B cell (primary cell): Measurements from ENCODE around the gene BLID. TPM values are rescaled to one million over a fixed set of nuclear protein-coding genes. Genes with fewer than 3 reads are reported as not detected.

ENCODE experiments used
- ATAC-seq: fragments of 200-7000 bp; cut with Tn5 transposase; one replicate; pipeline ENCODE4 v1.10.0; 2021; ENCODE audit warnings: low read depth, mild to moderate bottlenecking, moderate number of reproducible peaks, moderate library complexity
- CTCF ChIA-PET: fragments of 350-600 bp; sonication (Branson Sonifier 250); formaldehyde crosslinking; loops from one replicate; lab custom pipeline; 2021; ENCODE audit warnings: antibody characterized with exemption, inconsistent platforms; lab: Charles Lee
- POLR2A ChIA-PET: fragments of 350-600 bp; sonication (Branson Sonifier 250); formaldehyde crosslinking; loops from one replicate; lab custom pipeline; 2021; ENCODE audit warnings: antibody characterized with exemption; lab: Charles Lee
- DNase-seq: peaks from one replicate; pipeline ENCODE4 v3.0.0; 2013
- H2AFZ ChIP-seq: 2 replicates; pipeline ENCODE4 v1.6.1; 2012; ENCODE audit warnings: mild to moderate bottlenecking, low read depth, low read length; ENCODE audit not compliant: insufficient read depth, poor library complexity, severe bottlenecking
- H3K27ac ChIP-seq, 2 donors: 1 replicate in 1 of 2; 2 replicates in 1 of 2; pipeline ENCODE4 v1.5.1; 2012 to 2013; ENCODE audit warnings: low read length in 2 of 2, mild to moderate bottlenecking in 2 of 2, moderate library complexity in 1 of 2
- H3K27me3 ChIP-seq, 4 experiments: fragments of 200-600 bp in 1 of 4; sonication (generic) in 1 of 4; replicated peaks in 1 of 4; 1 replicate in 2 of 4; 2 replicates in 2 of 4; pipeline versions ENCODE4 v1.6.1 to v1.7.0; 2013 to 2016; ENCODE audit warnings: low read length in 3 of 4, mild to moderate bottlenecking in 2 of 4, mixed read lengths in 1 of 4, moderate library complexity in 1 of 4; ENCODE audit not compliant: insufficient read depth in 4 of 4, control insufficient read depth in 3 of 4; ENCODE audit errors: control extremely low read depth in 1 of 4
- H3K36me3 ChIP-seq, 2 experiments: replicated peaks in 1 of 2; 1 replicate in 1 of 2; 2 replicates in 1 of 2; pipeline versions ENCODE4 v1.6.1 to v1.7.1; 2013; ENCODE audit warnings: low read length in 1 of 2; ENCODE audit not compliant: insufficient read depth in 2 of 2, control insufficient read depth in 1 of 2; ENCODE audit errors: control extremely low read depth in 1 of 2, extremely low read depth in 1 of 2
- H3K4me1 ChIP-seq, 2 donors: fragments of 200-600 bp in 1 of 2; sonication (generic) in 1 of 2; 1 replicate in 1 of 2; 2 replicates in 1 of 2; pipeline versions ENCODE4 v1.5.1 to v1.6.1; 2013 to 2017; ENCODE audit warnings: low read length in 2 of 2; ENCODE audit not compliant: control insufficient read depth in 2 of 2, insufficient read depth in 2 of 2
- H3K4me2 ChIP-seq: replicated peaks from 2 replicates; pipeline ENCODE3; 2012; ENCODE audit warnings: mild to moderate bottlenecking, low read depth, low read length; ENCODE audit not compliant: poor library complexity, severe bottlenecking
- H3K4me3 ChIP-seq, 5 experiments: fragments of 200-600 bp in 1 of 5; sonication (generic) in 1 of 5; 1 replicate in 3 of 5; 2 replicates in 2 of 5; pipeline versions ENCODE4 v1.5.1 to v1.7.0; 2011 to 2016; ENCODE audit warnings: low read length in 4 of 5, mild to moderate bottlenecking in 4 of 5, low read depth in 2 of 5, control low read depth in 1 of 5, moderate library complexity in 1 of 5; ENCODE audit not compliant: insufficient read depth in 1 of 5; ENCODE audit errors: control extremely low read depth in 1 of 5, extremely low read depth in 1 of 5
- H3K79me2 ChIP-seq: fragments of 200-600 bp; sonication (generic); one replicate; pipeline ENCODE4 v1.6.0; 2016; ENCODE audit warnings: low read length; ENCODE audit not compliant: control insufficient read depth, insufficient read depth
- H3K9ac ChIP-seq: fragments of 200-600 bp; sonication (generic); 2 replicates; pipeline ENCODE4 v1.6.1; 2017; ENCODE audit warnings: mild to moderate bottlenecking, low read length, moderate library complexity
- H3K9me3 ChIP-seq, 3 donors: one replicate each; pipeline versions ENCODE4 v1.6.1 to v1.7.1; 2013; ENCODE audit warnings: low read length in 2 of 3; ENCODE audit not compliant: control insufficient read depth in 2 of 3, insufficient read depth in 1 of 3; ENCODE audit errors: control extremely low read depth in 1 of 3
- H4K20me1 ChIP-seq: 2 replicates; pipeline ENCODE4 v1.6.0; 2012; ENCODE audit warnings: mild to moderate bottlenecking, low read length; ENCODE audit not compliant: insufficient read depth, control insufficient read depth, poor library complexity, severe bottlenecking
- H3K27ac Mint-ChIP-seq: one replicate; pipeline ENCODE4 v1.8.0; 2021; ENCODE audit warnings: mixed read lengths
- H3K27me3 Mint-ChIP-seq: one replicate; pipeline ENCODE4 v1.8.0; 2021; ENCODE audit warnings: mixed read lengths
- H3K4me1 Mint-ChIP-seq: one replicate; pipeline ENCODE4 v1.8.0; 2021; ENCODE audit warnings: mixed read lengths
- H3K4me3 Mint-ChIP-seq: one replicate; pipeline ENCODE4 v1.8.0; 2021; ENCODE audit warnings: mixed read lengths
- H3K9me3 Mint-ChIP-seq: one replicate; pipeline ENCODE4 v1.8.0; 2022; ENCODE audit warnings: mixed read lengths; ENCODE audit not compliant: insufficient read depth
- EZH2 ChIP-seq: IDR thresholded peaks from 2 replicates; pipeline ENCODE4 v1.6.1; 2012; ENCODE audit warnings: borderline replicate concordance, low read depth, mild to moderate bottlenecking, moderate library complexity, low read length; ENCODE audit not compliant: insufficient read depth, poor library complexity, severe bottlenecking
- WGBS: methylation state at CpG from one replicate; pipeline ENCODE4 v1.1.5; 2013; ENCODE audit warnings: missing lambda C conversion rate; ENCODE audit not compliant: insufficient coverage; 5-methylcytosine and 5-hydroxymethylcytosine counted together
- intact Hi-C: fragments of 100-400 bp; cut with micrococcal nuclease; formaldehyde crosslinking; loops from one replicate; pipeline ENCODE4 v1.10.0; 2022
- polyA plus RNA-seq: library from polyadenylated mRNA; depleted of rRNA; stranded (reverse); fragments of >200 nt; gene quantifications from 2 replicates; pipeline ENCODE4 v1.2.3, GENCODE V29; 2012
- total RNA-seq, 2 donors: library from RNA; stranded (reverse); fragments of 120-200 nt in 1 of 2; gene quantifications; 1 replicate in 1 of 2; 2 replicates in 1 of 2; pipeline versions ENCODE4 v1.2.3 to v1.2.4, GENCODE V29; 2013 to 2022
- TF ChIP-seq, protein P1 (sequence below): fragments of 200-600 bp; IDR thresholded peaks from one replicate; pipeline ENCODE4 v1.8.0; 2022; ENCODE audit warnings: antibody characterized with exemption, mild to moderate bottlenecking

The BLID gene
- total and polyA plus RNA-seq, 2 donors (not counting 1 experiment from before 2014, with no cell fraction given), result not detected

DNA sequence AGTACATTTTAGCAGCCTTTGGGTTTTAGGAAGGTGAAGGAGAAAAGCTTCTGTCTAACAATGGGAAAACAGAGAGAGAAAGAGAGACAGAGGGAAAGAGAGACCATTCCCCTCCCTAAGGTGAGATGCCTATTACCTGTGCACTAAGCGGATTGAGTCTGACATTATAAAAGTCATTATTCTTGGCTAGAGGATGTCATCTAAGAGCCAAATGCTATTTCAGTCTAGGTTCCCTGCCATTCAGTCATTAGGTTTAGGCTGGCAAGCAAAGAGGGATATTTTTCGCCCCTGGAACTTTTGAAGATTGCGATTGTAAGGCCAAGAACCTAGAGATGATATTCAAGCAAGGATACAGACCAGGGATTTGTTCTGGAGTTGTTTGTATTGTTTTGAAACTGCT is 7.2 kb downstream of the BLID start:
- Histone ChIP-seq H2AFZ (no peak overlapping the region), H3K27me3 (peaks cover 0 to 10% (median 0%) of the 10 kb centered on the region in 4 experiments), H3K36me3 (no peaks in the 10 kb centered on the region), H3K4me1 (no peaks in the 10 kb centered on the region), H3K79me2 (no peaks in the 10 kb centered on the region), H3K27ac (no peak overlapping the region), H3K9ac (no peak overlapping the region), H3K4me2 (no peak overlapping the region), H4K20me1 (no peaks in the 10 kb centered on the region), H3K4me3 (no peak overlapping the region), H3K9me3 (no peaks in the 10 kb centered on the region)
- H3K27ac Mint-ChIP-seq, result no peak overlapping the region
- no peak overlapping the region for H3K4me3 Mint-ChIP-seq
- ChIA-PET CTCF (no interaction called here), POLR2A (no interaction called here)
- no peak for ATAC-seq
- peaks cover 33% of the 10 kb centered on the region for H3K27me3 Mint-ChIP-seq
- DNase-seq, result no peak
- TF ChIP-seq, protein P1, sequence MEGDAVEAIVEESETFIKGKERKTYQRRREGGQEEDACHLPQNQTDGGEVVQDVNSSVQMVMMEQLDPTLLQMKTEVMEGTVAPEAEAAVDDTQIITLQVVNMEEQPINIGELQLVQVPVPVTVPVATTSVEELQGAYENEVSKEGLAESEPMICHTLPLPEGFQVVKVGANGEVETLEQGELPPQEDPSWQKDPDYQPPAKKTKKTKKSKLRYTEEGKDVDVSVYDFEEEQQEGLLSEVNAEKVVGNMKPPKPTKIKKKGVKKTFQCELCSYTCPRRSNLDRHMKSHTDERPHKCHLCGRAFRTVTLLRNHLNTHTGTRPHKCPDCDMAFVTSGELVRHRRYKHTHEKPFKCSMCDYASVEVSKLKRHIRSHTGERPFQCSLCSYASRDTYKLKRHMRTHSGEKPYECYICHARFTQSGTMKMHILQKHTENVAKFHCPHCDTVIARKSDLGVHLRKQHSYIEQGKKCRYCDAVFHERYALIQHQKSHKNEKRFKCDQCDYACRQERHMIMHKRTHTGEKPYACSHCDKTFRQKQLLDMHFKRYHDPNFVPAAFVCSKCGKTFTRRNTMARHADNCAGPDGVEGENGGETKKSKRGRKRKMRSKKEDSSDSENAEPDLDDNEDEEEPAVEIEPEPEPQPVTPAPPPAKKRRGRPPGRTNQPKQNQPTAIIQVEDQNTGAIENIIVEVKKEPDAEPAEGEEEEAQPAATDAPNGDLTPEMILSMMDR, result no peak
- no peak for TF ChIP-seq EZH2
- WGBS, result 100% methylated on average over 3 of the region's 3 CpGs
- H3K4me1 Mint-ChIP-seq, result no peaks in the 10 kb centered on the region
- intact Hi-C loops, result no loop called here
- H3K9me3 Mint-ChIP-seq, result peaks cover 2% of the 10 kb centered on the region

DNA sequence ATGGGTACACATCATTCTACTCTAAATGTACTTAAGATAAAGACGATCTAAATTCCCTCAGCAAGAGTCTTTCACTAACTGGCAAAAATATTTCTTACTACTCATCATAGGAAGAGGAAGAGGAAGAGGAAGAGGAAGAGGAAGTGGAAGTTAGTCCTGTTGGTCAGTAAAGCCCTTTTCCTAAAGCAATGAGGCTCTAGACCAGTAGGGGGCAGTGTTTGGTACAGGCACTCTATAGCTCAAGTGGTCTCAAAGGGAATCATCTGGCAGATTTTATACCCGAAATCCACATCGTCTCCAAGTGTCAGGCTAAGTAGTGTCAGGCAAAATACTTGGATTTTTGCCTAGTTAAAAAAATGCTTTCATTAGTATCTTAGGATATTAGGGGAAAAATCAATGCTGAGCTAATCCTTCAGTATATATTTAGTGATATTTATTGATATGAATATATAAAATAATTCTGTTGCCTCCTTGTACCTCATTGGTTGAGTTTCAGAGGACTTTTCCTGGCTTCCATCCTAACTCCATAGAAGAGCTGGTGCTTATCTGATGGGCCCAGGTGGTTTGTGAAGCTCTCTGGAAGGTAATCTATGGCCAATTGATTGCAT is 7.7 kb downstream of the BLID start:
- H4K20me1 ChIP-seq, result no peaks in the 10 kb centered on the region
- no peak overlapping the region for H3K27ac Mint-ChIP-seq
- no peaks in the 10 kb centered on the region for H3K79me2 ChIP-seq

More for the DNA sequence above, 7.7 kb downstream of the BLID start:
- H3K4me3 Mint-ChIP-seq, result no peak overlapping the region
- H3K4me1 Mint-ChIP-seq, result no peaks in the 10 kb centered on the region
- H3K4me2 ChIP-seq, result no peak overlapping the region
- H3K9ac ChIP-seq, result no peak overlapping the region
- H3K9me3 ChIP-seq, result no peaks in the 10 kb centered on the region
- ATAC-seq (no peak), DNase-seq (no peak)
- peaks cover 2% of the 10 kb centered on the region for H3K9me3 Mint-ChIP-seq
- no peak overlapping the region for H3K27ac ChIP-seq
- CTCF ChIA-PET, result no interaction called here
- H3K36me3 ChIP-seq, result no peaks in the 10 kb centered on the region
- no peak overlapping the region for H3K4me3 ChIP-seq
- intact Hi-C loops, result no loop called here
- no peaks in the 10 kb centered on the region for H3K4me1 ChIP-seq
- H2AFZ ChIP-seq, result no peak overlapping the region
- no CpG with 5 or more reads among the region's 3 CpGs for WGBS
- no peak for TF ChIP-seq EZH2
- TF ChIP-seq, protein P1, result no peak
- H3K27me3 Mint-ChIP-seq, result peaks cover 34% of the 10 kb centered on the region
- POLR2A ChIA-PET, result no interaction called here
- peaks cover 0 to 12% (median 1%) of the 10 kb centered on the region in 4 experiments for H3K27me3 ChIP-seq
